GM21515 (cell line): ENCODE measurements around the gene PARD3B.
"Not testable (repeated sequence)": the region's sequence is repeated elsewhere in the genome, so short reads cannot be mapped to it uniquely, and the experiment has no call there.

ENCODE experiments used
- ATAC-seq: cut with Tn5 transposase; IDR thresholded peaks from one replicate; pipeline ENCODE4 v1.9.1; 2021; ENCODE audit not compliant: unreplicated experiment

Gene PARD3B

GRCh38 chr2:205482399-205483081 lies 937.3 kb downstream of the PARD3B start:
- ATAC-seq = no peak

DNA sequence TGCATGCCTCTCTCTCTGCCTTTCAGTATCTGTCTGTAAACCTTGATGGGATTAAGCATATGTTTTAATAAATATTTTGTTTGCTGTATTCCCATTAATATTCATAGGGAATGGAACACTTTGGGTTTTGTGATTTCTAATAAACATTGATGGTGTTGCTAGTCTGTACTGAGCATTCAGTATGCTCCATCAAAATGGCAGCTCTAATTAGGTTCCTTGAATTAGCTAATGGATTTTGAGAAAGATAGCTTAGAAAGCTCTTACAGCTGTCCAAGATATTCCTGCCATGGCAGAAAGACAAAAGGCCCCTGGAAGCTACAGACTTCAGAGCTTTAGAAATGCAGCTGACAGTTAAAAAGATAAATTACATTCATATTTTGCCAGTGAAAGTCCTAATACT lies 937.8 kb downstream of the PARD3B start:
- ATAC-seq = no peak

DNA sequence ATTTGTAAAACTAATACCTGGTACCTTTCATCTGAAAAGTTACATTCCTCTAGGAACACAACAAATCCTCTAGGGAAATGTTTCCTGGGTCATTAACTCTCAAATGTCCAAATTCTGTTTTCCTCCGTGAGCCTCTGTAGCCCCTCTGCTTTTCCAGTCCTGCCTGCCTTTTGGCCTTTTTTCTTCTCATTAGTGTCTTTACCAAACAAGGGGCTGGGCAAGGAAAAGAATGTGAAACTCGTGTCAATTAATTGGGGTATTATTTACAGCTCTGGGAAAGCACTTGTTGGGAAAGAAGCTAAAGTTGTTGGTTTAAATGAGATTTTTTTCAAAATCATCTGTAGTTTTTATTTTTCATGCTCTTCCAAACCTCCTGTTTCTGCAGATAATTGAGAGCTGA lies 938.9 kb downstream of the PARD3B start:
- no peak for ATAC-seq

GRCh38 chr2:205484764-205485163 lies 939.5 kb downstream of the PARD3B start:
- ATAC-seq = no peak

DNA sequence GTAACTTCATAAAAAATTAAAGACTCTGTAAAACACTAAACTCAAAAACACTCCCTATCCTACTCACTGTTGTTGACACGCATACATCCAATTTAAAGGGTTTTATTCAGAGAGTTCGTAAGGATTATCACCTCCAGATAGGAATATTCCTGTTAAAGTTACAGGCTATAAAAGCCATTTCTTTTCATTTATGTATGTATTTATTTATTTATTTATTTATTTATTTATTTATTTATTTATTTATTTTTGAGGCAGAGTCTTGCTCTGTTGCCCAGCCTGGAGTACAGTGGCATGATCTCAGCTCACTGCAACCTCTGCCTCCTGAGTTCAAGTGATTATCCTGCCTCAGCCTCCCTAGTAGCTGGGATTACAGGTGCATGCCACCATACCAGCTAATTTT lies 948.3 kb downstream of the PARD3B start:
- ATAC-seq = not testable (repeated sequence)

- no peak for ATAC-seq
Measured at GRCh38 chr2:205494537-205495235, 949.4 kb downstream of the PARD3B start.

DNA sequence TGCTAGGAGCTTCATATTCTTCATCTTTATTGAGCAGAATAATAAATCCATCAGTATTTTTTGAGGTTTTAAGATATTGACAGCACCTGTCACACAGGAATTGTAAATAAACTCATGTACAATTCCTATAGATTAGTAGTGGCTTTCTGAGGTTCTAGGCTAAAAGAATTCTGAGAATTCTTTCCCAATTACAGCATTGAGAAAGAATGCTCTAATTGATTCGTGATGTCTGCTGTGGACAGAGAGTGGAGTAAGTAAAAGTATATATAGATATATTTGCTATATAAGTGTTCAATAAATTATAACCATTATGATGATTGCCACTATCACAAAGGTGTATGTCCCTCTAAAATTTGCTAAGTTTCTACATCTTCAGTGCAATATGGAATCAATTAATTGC lies 950.5 kb downstream of the PARD3B start:
- ATAC-seq = no peak

- no peak for ATAC-seq
Measured at GRCh38 chr2:205496370-205496769, 951.1 kb downstream of the PARD3B start.

DNA sequence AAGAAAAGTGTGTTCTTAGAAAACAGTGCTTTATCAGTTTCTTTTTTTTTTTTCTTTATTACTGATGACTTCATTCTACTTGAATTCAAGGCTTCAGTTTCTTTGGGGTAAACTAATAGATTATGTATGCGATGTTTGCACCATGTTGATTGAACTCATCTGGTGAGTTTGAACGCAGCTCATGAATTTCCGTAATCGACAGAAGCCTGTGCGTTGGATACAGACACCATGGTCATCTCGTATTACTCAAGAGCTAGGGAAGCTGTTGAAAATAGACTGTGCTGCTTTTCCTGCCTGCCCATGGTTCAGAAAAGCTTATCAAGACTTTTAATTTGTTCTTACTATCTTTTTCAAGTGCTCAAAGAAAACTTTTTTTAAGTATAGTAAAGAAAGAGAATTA lies 951.5 kb downstream of the PARD3B start:
- ATAC-seq = no peak

DNA sequence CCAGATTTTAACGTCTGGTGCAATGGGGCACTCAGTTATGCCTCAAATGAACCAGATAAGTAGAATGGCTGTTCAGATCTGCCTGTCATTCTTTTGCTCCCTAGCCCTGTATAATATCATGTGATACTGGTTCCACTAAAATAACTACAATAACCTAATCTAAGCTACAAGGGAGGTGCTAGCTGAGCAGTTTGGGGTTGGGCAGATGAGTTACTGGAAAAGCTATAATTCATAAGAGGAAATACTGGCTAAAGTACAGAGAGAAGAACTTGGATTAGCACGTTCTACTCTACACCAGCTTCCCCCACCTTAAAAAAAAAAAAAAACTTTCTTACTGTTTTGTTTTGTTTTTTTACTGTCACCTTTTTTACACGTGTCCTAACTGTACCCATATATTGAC lies 953.7 kb downstream of the PARD3B start:
- ATAC-seq = no peak

GRCh38 chr2:205500065-205500464 lies 954.8 kb downstream of the PARD3B start:
- ATAC-seq = no peak

- no peak for ATAC-seq
Measured at GRCh38 chr2:205500951-205501350, 955.7 kb downstream of the PARD3B start.

DNA sequence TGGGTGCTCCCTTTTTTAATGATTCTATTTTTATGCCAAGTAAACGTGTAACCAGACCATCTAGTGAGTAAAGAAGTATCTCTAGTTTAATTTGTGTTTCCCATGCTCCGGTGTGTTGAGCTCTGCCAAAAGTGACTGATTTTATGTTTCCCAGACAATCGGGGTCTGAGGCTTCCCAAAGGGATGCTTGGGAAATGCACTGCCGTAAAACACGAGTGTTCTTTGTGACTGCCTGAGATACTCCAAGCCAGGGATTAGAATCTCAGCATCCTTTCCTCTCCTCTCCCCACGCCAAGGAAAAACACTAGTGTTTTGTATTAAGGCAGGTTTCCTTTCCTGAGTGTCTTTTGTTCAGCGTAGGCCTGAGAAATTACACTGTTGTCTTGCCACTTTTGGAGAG lies 956.6 kb downstream of the PARD3B start:
- no peak for ATAC-seq

GRCh38 chr2:205505371-205505770 lies 960.1 kb downstream of the PARD3B start:
- ATAC-seq = no peak

- no peak for ATAC-seq
Measured at GRCh38 chr2:205509655-205510054, 964.4 kb downstream of the PARD3B start.

GRCh38 chr2:205510345-205510744 lies 965.1 kb downstream of the PARD3B start:
- no peak for ATAC-seq

DNA sequence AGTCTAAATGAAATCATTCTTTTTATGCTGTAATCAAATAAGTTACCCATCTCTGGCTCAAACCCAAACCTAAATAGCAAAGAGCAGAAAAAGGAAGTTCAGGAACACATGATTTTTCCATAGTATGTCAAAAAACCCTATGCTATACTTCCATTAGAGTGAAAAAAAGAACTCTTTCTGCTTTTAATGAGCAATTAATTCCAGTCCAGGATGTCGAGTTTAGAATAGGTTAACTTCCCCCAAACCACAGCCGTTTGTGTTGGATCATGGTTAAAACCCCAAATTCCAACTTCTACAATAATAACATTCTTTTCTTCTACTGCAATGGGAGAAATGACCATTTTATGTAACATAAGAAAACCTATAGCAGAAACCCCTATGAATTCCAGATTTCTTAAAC lies 965.9 kb downstream of the PARD3B start:
- ATAC-seq = no peak

DNA sequence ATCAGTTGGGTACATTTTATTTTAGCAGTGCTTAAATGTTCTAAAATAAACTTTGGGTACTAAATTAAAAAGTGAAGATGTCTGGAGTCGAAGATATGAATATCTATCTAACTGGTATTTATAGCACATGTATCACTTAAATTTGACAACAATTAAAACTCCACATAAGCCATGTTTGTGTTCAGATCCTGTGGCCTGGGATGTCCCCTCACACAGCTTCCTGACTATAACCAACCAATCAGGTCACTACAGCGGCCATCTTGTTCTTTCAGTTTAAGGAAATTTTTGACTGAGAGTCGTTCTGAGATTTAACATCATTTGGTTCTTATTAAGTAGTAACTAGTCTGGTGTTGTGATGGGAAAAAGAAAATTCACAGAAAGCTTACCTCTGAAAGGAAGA lies 966.4 kb downstream of the PARD3B start:
- ATAC-seq = no peak

DNA sequence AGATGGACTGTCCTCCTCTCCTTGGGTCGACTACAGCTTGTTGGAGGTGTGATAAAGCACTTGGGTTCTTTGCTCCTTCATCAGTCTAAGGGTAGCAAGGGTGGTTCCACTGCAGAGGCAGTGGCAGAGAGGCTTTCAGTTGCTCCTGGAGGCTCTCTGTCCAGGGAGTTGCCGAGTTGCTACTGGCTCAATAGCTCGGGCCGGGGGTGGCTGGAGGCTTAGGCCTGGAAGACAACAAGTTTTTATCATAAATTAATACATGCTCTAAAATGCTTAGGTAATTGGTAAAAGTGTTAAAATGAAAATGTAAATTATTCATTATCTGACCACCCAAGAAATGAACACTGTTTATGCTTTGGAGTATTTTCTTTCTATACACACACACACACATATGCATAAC lies 975.0 kb downstream of the PARD3B start:
- no peak for ATAC-seq

DNA sequence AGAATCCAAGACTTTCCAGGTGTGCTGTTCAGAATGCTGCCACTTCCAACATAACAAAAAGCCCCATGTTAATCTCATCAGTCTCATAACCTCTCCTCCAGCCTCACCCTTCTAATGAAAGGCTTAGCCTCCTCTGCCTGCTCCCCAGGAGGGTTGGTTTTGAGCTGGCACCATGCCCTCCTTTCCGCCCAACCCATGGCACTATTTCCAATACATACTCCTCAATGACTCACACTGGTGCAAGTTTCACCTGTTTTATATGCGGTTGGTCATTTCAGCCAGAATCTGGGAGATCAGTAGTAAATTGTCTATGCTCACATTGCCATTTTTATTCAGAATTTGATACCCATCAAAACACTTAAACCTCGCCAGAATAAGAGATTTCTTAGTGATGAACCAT lies 979.4 kb downstream of the PARD3B start:
- no peak for ATAC-seq

- ATAC-seq = no peak
Measured at GRCh38 chr2:205527801-205528200, 982.5 kb downstream of the PARD3B start.

- no peak for ATAC-seq
Measured at GRCh38 chr2:205531072-205531471, 985.8 kb downstream of the PARD3B start.
